ENCODE measurements around the gene ERRFI1. TPM values are rescaled to one million over a fixed set of nuclear protein-coding genes. Genes with fewer than 3 reads are reported as not detected.
"Not testable (repeated sequence)": the region's sequence is repeated elsewhere in the genome, so short reads cannot be mapped to it uniquely, and the experiment has no call there.

Gene ERRFI1
- total and polyA plus RNA-seq, 4 donors: 60.7 to 424 (median 106) TPM

- TF ChIP-seq CTCF (IDR thresholded peaks at IDR 0.05; ENCODE audit: low read depth, low read length, missing input control) (no peak), HNF4A (conservative IDR thresholded peaks at IDR 0.05) (no peak), EGR1 (IDR thresholded peaks at IDR 0.05; ENCODE audit: low read depth in 2 of 2) (no peak), HNF4G (IDR thresholded peaks at IDR 0.05) (no peak), JUND (IDR thresholded peaks at IDR 0.05) (no peak), FOXA1 (IDR thresholded peaks at IDR 0.05) (no peak), RXRA (IDR thresholded peaks at IDR 0.05) (no peak), RAD21 (IDR thresholded peaks at IDR 0.05) (no peak), TAF1 (conservative IDR thresholded peaks at IDR 0.05) (no peak), SP1 (IDR thresholded peaks at IDR 0.05) (no peak)
- TF ChIP-seq, protein P1, sequence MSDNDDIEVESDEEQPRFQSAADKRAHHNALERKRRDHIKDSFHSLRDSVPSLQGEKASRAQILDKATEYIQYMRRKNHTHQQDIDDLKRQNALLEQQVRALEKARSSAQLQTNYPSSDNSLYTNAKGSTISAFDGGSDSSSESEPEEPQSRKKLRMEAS (IDR thresholded peaks at IDR 0.05): no peak
Observed at GRCh38 chr1:7964476-7964875, 61.6 kb downstream of the ERRFI1 start (continued).

DNA sequence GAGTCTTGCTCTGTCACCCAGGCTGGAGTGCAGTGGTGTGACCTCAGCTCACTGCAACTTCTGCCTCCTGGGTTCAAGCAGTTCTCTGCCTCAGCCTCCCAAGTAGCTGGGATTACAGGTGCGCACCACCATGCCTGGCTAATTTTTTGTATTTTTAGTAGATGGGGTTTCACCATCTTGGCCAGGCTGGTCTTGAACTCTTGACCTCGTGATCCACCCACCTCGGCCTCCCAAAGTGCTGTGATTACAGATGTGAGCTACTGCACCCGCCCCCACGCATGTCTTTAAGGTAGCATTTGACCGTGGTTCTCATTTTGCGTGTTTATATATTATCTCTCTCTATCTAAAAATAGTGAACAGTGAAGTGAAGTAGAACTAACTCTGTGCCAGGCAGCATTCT is 62.3 kb downstream of the ERRFI1 start:
- not testable (repeated sequence) for H3K9ac ChIP-seq (ENCODE audit: low read depth in 1 of 2, low read length in 2 of 2); DNase-seq (ENCODE audit: low spot score); H3K9me3 ChIP-seq (ENCODE audit: control insufficient read depth in 4 of 4, low read length in 3 of 4); H3K27ac ChIP-seq (ENCODE audit: low read depth in 1 of 2, low read length in 2 of 2); H3K4me3 ChIP-seq (ENCODE audit: low read depth in 1 of 3, low read length in 3 of 3); H3K27me3 ChIP-seq (ENCODE audit: control insufficient read depth in 4 of 4, insufficient read depth in 4 of 4, low read length in 3 of 4)
- WGBS: 89% methylated on average over 7 of the region's 7 CpGs
- peaks cover 3 to 33% (median 25%) of the 10 kb centered on the region in 4 donors for H3K4me1 ChIP-seq (ENCODE audit: control insufficient read depth in 4 of 4, insufficient read depth in 4 of 4, low read length in 3 of 4)
- H3K36me3 ChIP-seq (ENCODE audit: control insufficient read depth in 4 of 4, insufficient read depth in 3 of 4, low read depth in 1 of 4, low read length in 3 of 4): peaks cover 5 to 36% (median 21%) of the 10 kb centered on the region in 4 donors

- not testable (repeated sequence) for H3K27ac ChIP-seq (ENCODE audit: low read depth in 1 of 2, low read length in 2 of 2); H3K9ac ChIP-seq (ENCODE audit: low read depth in 1 of 2, low read length in 2 of 2); DNase-seq (ENCODE audit: low spot score); H3K9me3 ChIP-seq (ENCODE audit: control insufficient read depth in 4 of 4, low read length in 3 of 4); H3K27me3 ChIP-seq (ENCODE audit: control insufficient read depth in 4 of 4, insufficient read depth in 4 of 4, low read length in 3 of 4); H3K4me3 ChIP-seq (ENCODE audit: low read depth in 1 of 3, low read length in 3 of 3)
- WGBS: 97% methylated on average over 12 of the region's 12 CpGs
- Histone ChIP-seq H3K36me3 (ENCODE audit: control insufficient read depth in 4 of 4, insufficient read depth in 3 of 4, low read depth in 1 of 4, low read length in 3 of 4) (peaks cover 5 to 35% (median 19%) of the 10 kb centered on the region in 4 donors), H3K4me1 (ENCODE audit: control insufficient read depth in 4 of 4, insufficient read depth in 4 of 4, low read length in 3 of 4) (peaks cover 3 to 33% (median 26%) of the 10 kb centered on the region in 4 donors)
Observed at GRCh38 chr1:7963378-7963730, 62.8 kb downstream of the ERRFI1 start.

DNA sequence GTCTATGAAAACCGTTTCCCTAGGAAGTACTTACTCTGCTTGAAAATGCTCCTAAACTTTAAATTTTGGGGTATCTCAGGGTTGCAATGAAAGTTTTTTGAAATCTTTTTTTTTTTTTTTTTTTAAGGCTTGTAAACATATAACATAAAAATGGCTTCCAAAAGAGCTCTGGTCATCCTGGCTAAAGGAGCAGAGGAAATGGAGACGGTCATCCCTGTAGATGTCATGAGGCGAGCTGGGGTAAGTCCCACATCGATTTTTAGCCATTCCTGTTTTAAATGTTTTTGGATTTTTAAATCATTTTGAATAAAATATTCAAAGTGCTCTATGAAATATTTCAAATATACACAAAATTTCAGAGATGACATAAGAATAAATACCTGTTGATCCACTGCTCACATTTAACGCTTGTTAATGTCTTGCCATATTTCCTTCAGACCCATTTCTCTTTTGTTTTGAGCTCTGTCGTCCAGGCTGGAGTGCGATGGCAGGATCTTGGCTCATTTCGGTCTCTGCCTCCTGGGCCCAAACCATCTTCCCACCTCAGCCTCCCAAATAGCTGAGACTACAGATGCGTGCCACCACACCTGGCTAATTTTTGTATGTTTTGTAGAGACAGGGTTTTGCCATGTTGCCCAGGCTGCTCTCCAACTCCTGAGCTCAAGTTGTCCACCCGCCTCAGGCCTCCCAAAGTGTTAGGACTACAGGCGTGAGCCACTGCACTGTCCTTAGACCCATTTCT is 63.3 kb downstream of the ERRFI1 start:
- H3K4me1 ChIP-seq (ENCODE audit: control insufficient read depth in 4 of 4, insufficient read depth in 4 of 4, low read length in 3 of 4): peaks cover 3 to 33% (median 26%) of the 10 kb centered on the region in 4 donors
- peak overlapping the region in 2 of 3 donors; percentile 72 to 88 for H3K4me3 ChIP-seq (ENCODE audit: low read depth in 1 of 3, low read length in 3 of 3)
- H3K36me3 ChIP-seq (ENCODE audit: control insufficient read depth in 4 of 4, insufficient read depth in 3 of 4, low read depth in 1 of 4, low read length in 3 of 4): peaks cover 5 to 35% (median 19%) of the 10 kb centered on the region in 4 donors
- no peak for DNase-seq (ENCODE audit: low spot score)
- 91% methylated on average over 11 of the region's 11 CpGs for WGBS
- H3K9me3 ChIP-seq (ENCODE audit: control insufficient read depth in 4 of 4, low read length in 3 of 4): no peaks in the 10 kb centered on the region
- no peaks in the 10 kb centered on the region for H3K27me3 ChIP-seq (ENCODE audit: control insufficient read depth in 4 of 4, insufficient read depth in 4 of 4, low read length in 3 of 4)
- H3K9ac ChIP-seq (ENCODE audit: low read depth in 1 of 2, low read length in 2 of 2): peak overlapping the region; percentile 85 to 98
- peak overlapping the region in 1 of 2 donors; percentile 98 for H3K27ac ChIP-seq (ENCODE audit: low read depth in 1 of 2, low read length in 2 of 2)
- TF ChIP-seq REST (IDR thresholded peaks at IDR 0.05) (no peak), GABPA (IDR thresholded peaks at IDR 0.05 in 1 of 2, conservative IDR thresholded peaks at IDR 0.05 in 1 of 2) (no peak), JUND (IDR thresholded peaks at IDR 0.05) (no peak), SP1 (IDR thresholded peaks at IDR 0.05) (no peak), CTCF (IDR thresholded peaks at IDR 0.05; ENCODE audit: low read depth, low read length, missing input control) (no peak), NR2F2 (IDR thresholded peaks at IDR 0.05) (no peak), RXRA (IDR thresholded peaks at IDR 0.05) (no peak), EGR1 (IDR thresholded peaks at IDR 0.05; ENCODE audit: low read depth in 2 of 2) (no peak), FOXA1 (IDR thresholded peaks at IDR 0.05) (no peak)
- TF ChIP-seq, protein P2, sequence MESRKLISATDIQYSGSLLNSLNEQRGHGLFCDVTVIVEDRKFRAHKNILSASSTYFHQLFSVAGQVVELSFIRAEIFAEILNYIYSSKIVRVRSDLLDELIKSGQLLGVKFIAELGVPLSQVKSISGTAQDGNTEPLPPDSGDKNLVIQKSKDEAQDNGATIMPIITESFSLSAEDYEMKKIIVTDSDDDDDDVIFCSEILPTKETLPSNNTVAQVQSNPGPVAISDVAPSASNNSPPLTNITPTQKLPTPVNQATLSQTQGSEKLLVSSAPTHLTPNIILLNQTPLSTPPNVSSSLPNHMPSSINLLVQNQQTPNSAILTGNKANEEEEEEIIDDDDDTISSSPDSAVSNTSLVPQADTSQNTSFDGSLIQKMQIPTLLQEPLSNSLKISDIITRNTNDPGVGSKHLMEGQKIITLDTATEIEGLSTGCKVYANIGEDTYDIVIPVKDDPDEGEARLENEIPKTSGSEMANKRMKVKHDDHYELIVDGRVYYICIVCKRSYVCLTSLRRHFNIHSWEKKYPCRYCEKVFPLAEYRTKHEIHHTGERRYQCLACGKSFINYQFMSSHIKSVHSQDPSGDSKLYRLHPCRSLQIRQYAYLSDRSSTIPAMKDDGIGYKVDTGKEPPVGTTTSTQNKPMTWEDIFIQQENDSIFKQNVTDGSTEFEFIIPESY (IDR thresholded peaks at IDR 0.05): no peak

Data from liver (tissue), 9 donors.